Stimulated activated effector memory CD8-positive, alpha-beta T cell treated with anti-CD3 and anti-CD28 coated beads, Interleukin-12 subunit alpha, Interleukin-12 subunit beta, amount 100 ng/mL, for 72 hours (primary cell): Measurements from ENCODE around the gene MAGIX.
A peak's percentile ranks its signal among the peaks of the same experiment; 100 is the strongest.

Source experiments
- ATAC-seq: fragments of 150-1000 bp; cut with Tn5 transposase; 2 replicates; pipeline ENCODE4 v1.10.0; 2021
- DNase-seq, 2 donors: peaks; one replicate each; pipeline ENCODE4 v3.0.0; 2021 to 2022; ENCODE audit warnings: low spot score in 2 of 2
- H3K27ac Mint-ChIP-seq: one replicate; pipeline ENCODE4 v1.8.0; 2022; ENCODE audit warnings: mild to moderate bottlenecking, mixed read lengths
- H3K36me3 Mint-ChIP-seq: one replicate; pipeline ENCODE4 v1.8.0; 2022; ENCODE audit warnings: mild to moderate bottlenecking, mixed read lengths
- H3K4me1 Mint-ChIP-seq: one replicate; pipeline ENCODE4 v1.8.0; 2022; ENCODE audit warnings: mixed read lengths
- H3K4me3 Mint-ChIP-seq: one replicate; pipeline ENCODE4 v1.8.0; 2022; ENCODE audit warnings: mild to moderate bottlenecking, mixed read lengths
- H3K9me3 Mint-ChIP-seq: one replicate; pipeline ENCODE4 v1.8.0; 2022; ENCODE audit warnings: mixed read lengths

Gene MAGIX

GRCh38 chrX:49186125-49187027 is 23.8 kb downstream of the MAGIX start, which contains the start of gene PRICKLE3:
Gene PRICKLE3, minus strand, starts transcription at chrX:49186373. Its CDS starts 76 bp downstream, at chrX:49186297.
- Mint-ChIP-seq H3K4me3 (peak within 1 kb of the TSS; percentile 81), H3K36me3 (peaks cover 37% of the 10 kb centered on the region), H3K9me3 (no peaks in the 10 kb centered on the region), H3K27ac (peak within 1 kb of the TSS; percentile 81), H3K4me1 (peaks cover 25% of the 10 kb centered on the region)
- peak; percentile 46 to 80 for DNase-seq
- peak; percentile 38 for ATAC-seq

- Mint-ChIP-seq H3K27ac (peak overlapping the region; percentile 81), H3K4me3 (peak overlapping the region; percentile 81), H3K9me3 (no peaks in the 10 kb centered on the region), H3K4me1 (peaks cover 25% of the 10 kb centered on the region), H3K36me3 (peaks cover 32% of the 10 kb centered on the region)
- ATAC-seq: no peak
- no peak for DNase-seq
Observed at GRCh38 chrX:49187028-49187394, 24.5 kb downstream of the MAGIX start.

- Mint-ChIP-seq H3K4me3 (peak overlapping the region; percentile 81), H3K9me3 (no peaks in the 10 kb centered on the region), H3K27ac (peak overlapping the region; percentile 81), H3K36me3 (peaks cover 27% of the 10 kb centered on the region), H3K4me1 (peaks cover 21% of the 10 kb centered on the region)
- no peak for ATAC-seq
- no peak for DNase-seq
Observed at GRCh38 chrX:49187526-49187925, 25.0 kb downstream of the MAGIX start.

GRCh38 chrX:49188468-49189076 is 26.0 kb downstream of the MAGIX start:
- peaks cover 28% of the 10 kb centered on the region for H3K4me1 Mint-ChIP-seq
- H3K36me3 Mint-ChIP-seq: peaks cover 19% of the 10 kb centered on the region
- no peak overlapping the region for H3K27ac Mint-ChIP-seq
- H3K9me3 Mint-ChIP-seq: no peaks in the 10 kb centered on the region
- no peak overlapping the region for H3K4me3 Mint-ChIP-seq
- ATAC-seq: no peak
- DNase-seq: no peak

DNA sequence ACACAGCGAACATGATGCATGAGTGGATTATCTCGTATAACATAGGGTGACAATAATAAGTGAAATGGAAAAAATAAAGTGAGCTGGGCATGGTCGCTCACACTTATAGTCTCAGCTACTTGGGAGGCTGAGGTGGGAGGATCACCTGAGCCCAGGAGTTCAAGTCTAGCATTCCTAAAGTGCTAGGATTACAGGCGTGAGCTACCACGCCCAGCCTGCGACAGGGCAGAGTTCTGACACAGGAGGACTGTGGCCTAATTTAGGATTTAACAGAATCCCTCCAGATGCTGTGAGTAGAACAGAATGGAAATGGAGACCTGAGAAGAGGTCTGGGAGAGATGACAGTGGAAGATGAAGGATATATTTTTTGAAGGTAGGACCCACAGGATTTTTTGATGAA is 27.0 kb downstream of the MAGIX start:
- Mint-ChIP-seq H3K27ac (peak overlapping the region; percentile 82), H3K36me3 (peaks cover 11% of the 10 kb centered on the region), H3K9me3 (no peaks in the 10 kb centered on the region), H3K4me3 (peak overlapping the region; percentile 80), H3K4me1 (peaks cover 28% of the 10 kb centered on the region)
- DNase-seq (no peak), ATAC-seq (no peak)

GRCh38 chrX:49190821-49191573 is 28.4 kb downstream of the MAGIX start:
- Mint-ChIP-seq H3K27ac (peak overlapping the region; percentile 82), H3K4me3 (peak overlapping the region; percentile 80), H3K36me3 (peaks cover 17% of the 10 kb centered on the region), H3K4me1 (peaks cover 20% of the 10 kb centered on the region), H3K9me3 (no peaks in the 10 kb centered on the region)
- ATAC-seq (peak; percentile 93), DNase-seq (peak; percentile 47 to 84)

GRCh38 chrX:49191574-49192011 is 29.0 kb downstream of the MAGIX start:
- Mint-ChIP-seq H3K4me3 (peak overlapping the region; percentile 80), H3K36me3 (peaks cover 17% of the 10 kb centered on the region), H3K9me3 (no peaks in the 10 kb centered on the region), H3K27ac (peak overlapping the region; percentile 82), H3K4me1 (peaks cover 16% of the 10 kb centered on the region)
- ATAC-seq: peak; percentile 12
- DNase-seq: no peak

- Mint-ChIP-seq H3K4me3 (peak overlapping the region; percentile 80), H3K27ac (no peak overlapping the region), H3K9me3 (no peaks in the 10 kb centered on the region), H3K4me1 (peaks cover 15% of the 10 kb centered on the region), H3K36me3 (peaks cover 18% of the 10 kb centered on the region)
- DNase-seq: peak in 1 of 2 donors; percentile 56
- ATAC-seq: no peak
Observed at GRCh38 chrX:49192722-49193328, 30.3 kb downstream of the MAGIX start.

DNA sequence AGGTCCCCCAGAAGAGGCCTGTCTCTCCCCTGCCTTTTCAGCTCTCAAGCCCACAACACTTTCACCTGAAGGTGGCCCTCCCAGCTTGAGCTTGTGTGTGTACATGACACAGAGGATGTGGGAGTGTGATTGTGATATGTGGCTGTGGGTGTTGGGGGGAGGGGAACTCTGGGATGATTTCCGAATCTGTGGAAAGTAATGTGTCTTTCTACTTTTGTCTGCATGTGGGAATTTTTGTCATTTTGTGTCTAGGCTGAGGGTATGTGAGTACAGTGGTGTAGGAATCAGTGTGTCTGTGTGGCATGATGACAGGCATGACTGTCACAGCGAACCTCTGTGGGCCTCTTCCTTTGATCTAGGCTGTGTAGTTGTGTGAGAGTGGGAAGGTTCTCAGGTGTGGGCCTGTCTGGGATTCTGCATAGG is 31.0 kb downstream of the MAGIX start:
- no peak for DNase-seq
- Mint-ChIP-seq H3K4me1 (peaks cover 23% of the 10 kb centered on the region), H3K27ac (no peak overlapping the region), H3K4me3 (peak overlapping the region; percentile 80), H3K9me3 (no peaks in the 10 kb centered on the region), H3K36me3 (peaks cover 23% of the 10 kb centered on the region)
- ATAC-seq: no peak

- DNase-seq (no peak), ATAC-seq (no peak)
- Mint-ChIP-seq H3K9me3 (no peaks in the 10 kb centered on the region), H3K4me1 (peaks cover 31% of the 10 kb centered on the region), H3K36me3 (peaks cover 12% of the 10 kb centered on the region), H3K4me3 (peak overlapping the region; percentile 71), H3K27ac (peak overlapping the region; percentile 66)
Observed at GRCh38 chrX:49197543-49198087, 35.1 kb downstream of the MAGIX start.

GRCh38 chrX:49198540-49199314 is 36.2 kb downstream of the MAGIX start:
- Mint-ChIP-seq H3K4me1 (peaks cover 22% of the 10 kb centered on the region), H3K9me3 (no peaks in the 10 kb centered on the region), H3K36me3 (peaks cover 12% of the 10 kb centered on the region), H3K27ac (peak overlapping the region; percentile 66), H3K4me3 (peak overlapping the region; percentile 71)
- DNase-seq (no peak), ATAC-seq (peak; percentile 41)

DNA sequence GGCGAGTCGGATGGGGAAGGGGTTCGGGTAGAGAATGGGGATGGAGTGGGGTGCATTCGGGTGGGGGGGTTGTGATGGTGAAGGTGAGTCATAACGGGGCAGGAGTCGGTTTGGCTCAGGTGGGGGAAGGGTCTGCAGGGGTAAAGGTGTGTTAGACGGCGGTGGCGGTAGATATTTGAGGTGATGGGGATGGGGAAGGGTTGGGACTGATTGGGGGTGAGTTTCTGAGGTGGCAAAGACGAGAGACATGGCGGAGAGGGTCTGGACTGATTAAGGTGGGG is 36.7 kb downstream of the MAGIX start:
- Mint-ChIP-seq H3K27ac (peak overlapping the region; percentile 66), H3K4me1 (peaks cover 17% of the 10 kb centered on the region), H3K36me3 (peaks cover 12% of the 10 kb centered on the region), H3K4me3 (peak overlapping the region; percentile 71), H3K9me3 (no peaks in the 10 kb centered on the region)
- ATAC-seq: no peak
- no peak for DNase-seq

GRCh38 chrX:49199906-49200771 is 37.6 kb downstream of the MAGIX start, which contains the start of gene SYP:
Gene SYP, minus strand, starts transcription at chrX:49200193. Its CDS starts 7 bp downstream, at chrX:49200186.
- peaks cover 17% of the 10 kb centered on the region for H3K4me1 Mint-ChIP-seq
- DNase-seq (peak; percentile 86 to 89), ATAC-seq (peak; percentile 98)
- H3K4me3 Mint-ChIP-seq: peak within 1 kb of the TSS; percentile 71
- H3K9me3 Mint-ChIP-seq: no peaks in the 10 kb centered on the region
- H3K27ac Mint-ChIP-seq: peak within 1 kb of the TSS; percentile 66
- peaks cover 7% of the 10 kb centered on the region for H3K36me3 Mint-ChIP-seq
